Left renal cortex interstitium (tissue), 4 donors: ENCODE measurements around the gene CADPS. TPM values are rescaled to one million over a fixed set of nuclear protein-coding genes. Genes with fewer than 3 reads are reported as not detected.

Source experiments
- DNase-seq, 4 donors: peaks; one replicate each; pipeline ENCODE4 v3.0.0-alpha.2; 2013; ENCODE audit warnings: low read depth in 4 of 4, low spot score in 2 of 4, missing footprints in 1 of 4
- polyA plus RNA-seq, 4 donors: library from polyadenylated mRNA; unstranded; fragments of 120-200 nt; gene quantifications; one replicate each; pipeline ENCODE4 v1.2.1, GENCODE V29; 2013; ENCODE audit not compliant: insufficient read length in 4 of 4

Gene CADPS
- polyA plus RNA-seq, 4 donors, result 1.0 to 2.9 (median 1.3) TPM

DNA sequence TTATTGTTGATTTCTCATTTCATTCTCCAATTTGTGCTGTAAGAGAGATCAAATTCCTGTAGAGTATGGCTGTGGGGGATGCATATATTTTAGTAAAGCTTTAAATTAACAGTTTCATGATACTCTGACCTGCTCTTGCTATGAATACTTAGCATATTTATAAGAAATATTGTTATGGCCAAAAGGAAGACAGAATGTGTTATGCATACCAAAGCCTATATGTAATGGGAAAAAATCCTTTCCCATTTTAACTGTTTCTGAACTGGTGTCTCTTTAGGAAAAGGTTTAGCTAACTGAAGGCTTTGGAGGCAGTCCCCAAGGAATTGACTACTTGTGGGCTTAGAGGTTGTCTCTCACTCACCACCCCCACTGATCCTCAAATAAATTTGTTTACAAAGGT is 59.2 kb downstream of the CADPS start:
- DNase-seq, result no peak

DNA sequence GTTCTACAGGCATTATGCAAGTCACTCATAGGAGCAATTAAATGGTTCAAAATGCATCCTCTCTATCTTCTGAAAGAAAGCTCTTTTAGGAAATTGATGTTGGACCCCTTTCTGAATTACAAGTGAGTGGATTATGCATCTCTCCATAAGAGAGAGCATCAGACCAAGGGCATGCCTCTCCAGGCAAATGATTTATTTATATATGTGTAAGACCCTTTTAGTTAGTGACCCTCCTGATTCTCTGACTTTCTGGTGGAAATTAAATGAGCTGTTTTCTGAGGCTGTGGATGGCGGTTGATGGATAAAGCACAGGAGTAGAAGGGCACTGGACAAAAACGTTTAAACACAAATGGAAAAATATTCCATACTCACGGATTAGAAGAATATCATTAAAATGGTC is 62.6 kb downstream of the CADPS start:
- DNase-seq, result no peak

DNA sequence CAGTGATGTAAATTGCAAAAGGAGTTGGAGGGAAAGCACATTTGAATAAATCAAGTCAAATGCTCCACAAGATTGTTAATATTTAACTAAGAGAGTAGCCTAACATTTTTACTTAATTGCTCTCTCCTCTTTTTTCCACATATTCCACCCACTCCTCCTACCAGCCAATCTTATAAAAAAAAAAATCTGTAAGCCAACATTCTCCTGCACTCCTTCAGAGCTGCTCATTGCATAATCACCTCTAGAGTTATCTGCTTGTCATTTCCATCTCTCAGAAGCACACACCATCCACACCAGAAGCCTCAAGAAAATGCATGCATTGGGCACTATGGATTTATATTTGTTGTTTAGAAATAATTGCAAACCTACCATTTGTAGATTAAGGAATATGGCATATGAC is 64.1 kb downstream of the CADPS start:
- DNase-seq, result no peak

DNA sequence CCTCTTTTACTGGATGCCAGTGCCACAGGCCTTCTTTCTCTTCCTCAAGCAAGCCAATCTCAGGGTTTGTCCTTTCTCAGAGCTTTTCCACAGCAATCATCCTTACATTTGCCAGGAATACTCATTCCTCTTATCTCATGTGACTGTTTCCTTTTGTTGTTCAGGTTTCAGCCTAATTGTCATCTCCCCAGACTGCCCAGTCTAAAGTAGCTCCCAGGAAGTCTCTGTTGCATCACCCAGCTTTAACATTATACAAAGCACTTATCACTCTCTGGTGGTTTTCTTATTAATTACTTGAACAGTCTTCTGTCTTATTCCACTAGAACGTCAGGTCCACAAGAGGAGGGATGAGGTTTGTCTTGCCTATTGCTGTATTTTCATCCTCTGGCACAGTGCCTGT is 65.8 kb downstream of the CADPS start:
- no peak for DNase-seq

DNA sequence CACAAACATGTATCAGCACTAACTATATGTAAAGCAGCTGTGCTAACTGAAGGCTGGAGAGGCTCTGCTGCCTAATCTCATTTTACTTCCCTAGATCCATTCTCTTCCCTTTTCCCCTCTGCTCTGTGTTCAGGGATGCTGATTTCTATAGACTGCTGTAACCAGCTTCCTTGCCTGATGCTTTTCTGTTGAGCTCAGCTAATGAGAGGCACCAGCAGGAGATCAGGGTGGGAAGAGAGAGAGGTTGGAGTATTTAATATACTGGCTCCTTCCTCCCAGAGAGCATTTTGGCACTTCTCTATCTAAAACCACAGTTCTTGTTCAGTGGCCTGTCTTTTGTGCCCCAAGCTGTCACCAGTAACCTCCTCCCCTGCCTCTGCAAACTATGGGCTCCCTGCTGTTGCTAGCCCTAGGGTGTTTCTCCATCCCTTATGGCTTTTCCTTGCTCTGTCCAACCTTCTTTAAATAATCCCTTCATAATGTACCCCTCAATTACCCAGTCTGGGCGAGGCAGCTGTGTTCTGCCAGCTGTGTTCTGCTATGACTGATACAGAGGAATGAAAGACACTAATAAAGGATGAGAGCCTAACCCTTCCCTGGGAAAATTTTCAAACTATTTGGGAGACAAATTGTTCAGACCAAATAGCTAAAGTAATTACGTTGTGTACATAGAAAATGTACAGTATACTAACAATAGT is 69.5 kb downstream of the CADPS start:
- no peak for DNase-seq

DNA sequence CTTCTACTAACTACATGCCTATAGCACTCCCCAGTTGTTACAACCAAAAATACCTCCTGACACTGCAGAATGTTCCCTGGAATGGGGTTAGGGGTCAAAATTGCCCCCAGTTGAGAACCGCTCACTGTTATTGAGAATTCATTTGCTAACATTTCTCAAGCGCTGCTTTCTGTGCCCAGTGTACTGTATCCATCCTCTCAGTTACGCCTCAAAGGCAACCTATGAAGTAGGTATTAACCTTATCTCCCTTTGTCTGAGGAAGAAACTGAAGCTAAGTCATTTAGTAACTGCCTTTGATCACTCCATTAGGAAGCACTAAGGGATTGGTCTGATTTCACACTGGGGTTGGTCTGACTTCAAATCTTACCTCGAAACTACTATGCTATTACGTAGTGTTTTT is 70.1 kb downstream of the CADPS start:
- DNase-seq, result no peak

DNA sequence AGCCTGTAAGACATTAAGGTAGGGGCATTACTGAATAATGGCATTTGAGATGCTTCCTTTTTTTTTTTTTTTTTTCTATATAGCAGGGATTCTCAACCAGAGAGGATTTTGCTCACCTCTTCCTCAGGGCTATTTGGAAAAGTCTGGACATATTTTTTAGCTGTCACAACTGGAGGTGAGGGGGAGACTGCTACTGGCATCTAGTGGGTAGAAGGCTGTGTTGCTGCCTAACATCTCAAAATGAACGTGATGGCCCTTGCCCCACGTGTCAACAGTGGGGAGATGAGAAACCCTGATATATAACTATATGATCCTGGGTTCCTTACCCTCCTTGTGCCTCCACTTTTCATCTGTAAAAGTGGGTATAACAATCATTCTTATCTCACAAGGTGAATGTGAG is 71.9 kb downstream of the CADPS start:
- DNase-seq, result no peak

DNA sequence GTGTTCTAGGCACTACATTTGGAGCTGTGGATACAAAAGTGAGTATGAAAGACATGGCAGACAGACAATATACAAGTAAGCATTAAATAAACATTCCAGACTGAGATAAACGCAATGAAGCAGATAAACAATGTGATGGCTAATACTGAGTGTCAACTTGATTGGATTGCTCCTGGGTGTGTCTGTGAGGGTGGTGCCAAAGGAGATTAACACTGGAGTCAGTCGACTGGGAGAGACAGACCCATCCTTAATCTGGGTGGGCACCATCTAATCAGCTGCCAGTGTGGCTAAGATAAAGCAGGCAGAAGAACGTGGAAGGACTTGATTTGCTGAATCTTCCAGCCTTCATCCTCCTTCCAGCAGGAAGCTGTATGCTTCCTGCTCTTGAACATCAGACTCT is 77.2 kb downstream of the CADPS start:
- no peak for DNase-seq

DNA sequence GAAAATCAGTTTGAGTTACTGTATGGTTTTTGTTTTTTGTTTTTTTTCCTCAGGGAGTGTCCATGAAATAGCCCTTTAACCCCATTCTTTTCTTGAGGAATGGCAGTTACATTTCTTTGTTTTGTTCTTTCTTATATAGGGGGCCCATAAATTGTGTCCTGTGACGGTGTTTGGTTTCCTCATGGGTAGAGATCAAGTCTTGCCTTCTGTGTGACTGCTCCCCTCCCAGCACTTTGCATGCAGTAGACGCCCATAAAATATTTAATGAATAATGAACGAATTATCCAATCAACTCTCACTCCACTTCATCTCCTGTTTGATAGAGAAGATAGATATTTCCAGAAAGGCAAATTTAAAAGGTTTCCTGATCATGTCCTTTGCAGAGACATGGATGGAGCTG is 78.1 kb downstream of the CADPS start:
- DNase-seq, result no peak

DNA sequence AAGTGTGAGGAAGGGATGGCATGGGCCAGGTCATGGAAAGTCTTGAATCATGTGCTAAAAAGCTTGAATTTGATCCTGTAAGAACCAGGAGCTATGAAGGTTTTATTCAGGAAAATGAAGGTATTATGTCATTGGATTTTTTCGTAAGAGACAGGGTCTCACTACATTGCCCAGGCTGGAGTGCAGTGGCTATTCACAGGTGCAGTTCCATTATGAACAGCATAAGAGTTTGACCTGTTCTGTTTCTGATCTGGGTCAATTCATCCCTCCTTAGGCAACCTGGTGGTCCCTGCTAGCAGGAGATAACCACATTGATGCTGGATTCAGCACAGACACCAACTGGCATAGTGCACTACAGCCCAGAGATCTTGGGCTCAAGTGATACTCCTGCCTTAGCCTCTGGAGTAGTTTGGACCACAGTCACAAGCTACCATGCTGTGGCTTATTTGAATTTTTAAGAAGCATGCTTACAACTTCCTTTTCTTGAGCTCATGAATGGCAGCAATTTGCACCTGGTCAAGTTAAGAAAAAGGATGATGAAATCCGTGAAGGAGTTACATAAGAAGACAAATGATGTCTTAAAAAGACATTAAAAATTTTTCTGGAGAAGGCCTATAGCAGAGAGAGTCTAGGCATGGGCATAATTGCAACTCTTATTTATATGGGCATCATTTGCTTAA is 79.1 kb downstream of the CADPS start:
- no peak for DNase-seq

DNA sequence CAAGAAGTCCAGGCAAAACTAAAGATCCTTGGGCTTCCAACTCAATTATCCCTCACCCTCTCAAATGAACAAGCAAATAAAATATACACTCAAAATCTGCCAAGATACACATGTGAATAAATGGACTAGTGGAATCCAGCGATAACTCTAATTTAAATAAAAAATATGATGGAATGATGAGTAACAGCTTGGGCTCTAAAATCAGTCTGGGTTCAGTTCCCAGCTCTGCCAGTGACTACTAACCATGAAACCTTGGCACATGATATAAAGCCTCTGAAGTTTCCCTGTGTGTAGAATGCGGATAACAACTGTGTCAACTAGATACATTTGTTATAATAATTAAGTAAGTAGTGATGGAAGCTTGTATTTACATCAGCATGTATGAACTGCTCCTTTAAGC is 81.3 kb downstream of the CADPS start:
- no peak for DNase-seq

DNA sequence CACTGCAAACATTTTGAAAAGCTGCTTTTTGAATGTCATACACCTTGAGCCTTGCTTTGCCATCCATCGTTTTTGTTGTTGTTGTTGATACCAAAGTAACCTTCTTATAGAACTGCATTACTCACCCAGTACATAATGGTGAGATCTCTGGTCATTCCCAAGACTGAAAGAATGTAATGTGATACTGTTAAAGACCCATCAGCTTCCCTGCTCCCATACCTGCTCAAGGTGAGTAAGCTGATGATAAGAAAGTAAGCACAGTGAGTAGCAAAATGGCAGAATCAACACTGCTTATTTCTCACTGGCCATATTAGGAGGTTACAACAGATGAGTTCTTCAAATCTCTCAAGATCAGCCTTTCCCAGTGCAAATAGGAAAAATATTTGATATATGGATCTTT is 89.8 kb downstream of the CADPS start:
- DNase-seq, result no peak

DNA sequence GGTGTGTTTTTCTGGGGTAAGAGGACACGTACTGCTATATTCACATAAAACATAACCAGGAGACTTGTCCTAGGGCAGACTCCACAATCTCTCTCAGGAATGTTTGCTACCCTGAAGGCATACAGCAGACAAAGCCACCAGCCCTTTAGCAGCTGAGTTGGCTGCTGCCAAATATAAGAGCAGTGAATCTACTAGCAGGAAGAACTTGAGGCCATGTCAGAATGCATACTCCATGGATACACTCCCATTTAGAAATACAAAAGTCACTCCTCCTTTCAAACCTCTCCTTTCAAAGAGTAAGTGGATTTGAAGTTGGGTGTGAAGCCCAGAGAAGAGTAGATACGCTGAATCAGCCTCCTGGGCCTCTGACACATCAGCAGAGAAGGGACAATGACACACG is 94.1 kb downstream of the CADPS start:
- no peak for DNase-seq

DNA sequence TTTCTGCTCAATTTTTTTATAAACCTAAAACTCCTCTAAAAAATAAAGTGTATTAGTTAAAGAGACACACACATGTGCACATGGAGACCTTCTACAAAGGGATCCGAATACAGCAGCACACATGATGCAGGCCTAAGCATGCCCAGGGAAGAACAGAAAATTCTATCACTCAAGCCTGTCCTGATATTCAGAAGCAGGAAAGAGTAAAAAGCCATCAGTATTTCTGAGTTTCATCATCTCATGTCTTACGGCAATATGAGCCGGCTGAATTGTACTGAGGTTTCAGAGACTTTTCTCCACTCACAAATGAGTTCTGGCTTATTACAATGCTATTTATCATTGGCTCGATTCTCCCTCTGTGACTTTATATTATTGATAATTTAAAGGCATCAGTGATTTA is 97.5 kb downstream of the CADPS start:
- no peak for DNase-seq

DNA sequence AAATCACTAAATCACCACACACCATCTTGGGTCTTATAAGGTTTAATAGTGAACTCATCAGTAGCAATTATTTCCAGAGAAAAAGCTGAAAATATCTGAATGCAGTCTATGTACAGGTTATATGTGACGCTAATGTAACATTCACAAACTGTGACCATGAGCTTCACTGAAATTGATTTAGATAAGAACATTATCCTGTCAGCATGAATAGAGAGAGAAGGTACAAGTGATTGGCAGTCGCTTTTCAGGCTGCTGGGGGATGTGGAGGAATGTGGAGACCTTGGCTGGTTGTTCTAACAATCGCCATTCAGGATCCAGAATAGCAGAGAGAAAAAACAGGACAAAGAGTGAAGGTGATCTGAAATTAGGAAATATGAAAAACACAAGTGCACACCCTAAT is 98.1 kb downstream of the CADPS start:
- no peak for DNase-seq

DNA sequence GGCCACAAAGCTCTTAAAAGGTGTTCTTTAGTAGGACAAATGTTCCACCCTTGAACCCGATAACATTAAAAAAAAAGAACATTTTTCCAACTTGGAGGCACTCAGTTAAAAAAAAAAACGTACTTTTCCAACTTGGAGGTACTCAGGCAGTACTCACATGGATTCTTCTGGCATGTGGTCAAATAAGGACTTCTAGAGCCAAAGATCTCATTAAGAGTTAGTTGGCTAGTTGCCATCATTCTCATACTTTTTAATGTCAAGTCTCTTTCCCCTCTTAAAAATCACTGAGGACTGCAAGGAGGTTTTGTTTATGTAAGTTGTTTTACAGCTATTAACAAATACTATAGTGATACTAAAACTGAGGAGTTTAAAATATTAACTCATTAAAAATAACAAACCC is 101.0 kb downstream of the CADPS start:
- DNase-seq, result no peak

DNA sequence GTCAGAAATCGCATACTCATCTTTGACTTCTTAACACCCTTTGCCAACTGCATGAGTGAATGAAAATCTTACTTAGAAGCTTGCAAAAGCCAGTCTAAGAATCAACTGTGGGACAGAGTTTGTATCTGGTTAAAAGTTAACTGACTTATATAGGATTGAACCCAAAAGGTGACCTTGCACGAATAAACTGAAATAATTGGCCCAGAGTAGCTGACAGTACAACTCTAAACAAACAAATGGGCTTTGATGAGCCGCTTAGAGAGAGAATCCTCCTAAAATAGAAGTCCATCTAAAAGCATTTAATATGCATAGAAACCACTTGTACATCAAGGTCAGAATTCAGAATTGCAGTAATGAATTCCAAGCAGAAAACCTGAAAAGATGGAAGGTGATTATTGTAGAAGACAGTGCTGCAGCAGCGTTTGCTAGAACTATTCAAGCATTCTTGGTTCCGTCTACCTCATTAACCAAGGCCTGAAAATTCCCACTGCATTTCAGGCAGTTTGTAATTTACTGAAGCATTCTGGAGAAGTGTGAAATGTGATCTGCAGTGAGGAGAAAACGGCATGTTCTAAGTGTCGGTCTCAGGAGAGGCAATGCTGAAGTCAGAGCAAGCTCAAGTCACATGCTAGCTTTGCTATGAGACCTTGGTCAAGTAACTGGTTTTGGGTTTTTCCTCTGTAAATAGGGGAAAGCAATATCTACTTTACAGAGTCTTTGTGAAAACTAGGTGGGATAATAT is 103.7 kb downstream of the CADPS start:
- no peak for DNase-seq

DNA sequence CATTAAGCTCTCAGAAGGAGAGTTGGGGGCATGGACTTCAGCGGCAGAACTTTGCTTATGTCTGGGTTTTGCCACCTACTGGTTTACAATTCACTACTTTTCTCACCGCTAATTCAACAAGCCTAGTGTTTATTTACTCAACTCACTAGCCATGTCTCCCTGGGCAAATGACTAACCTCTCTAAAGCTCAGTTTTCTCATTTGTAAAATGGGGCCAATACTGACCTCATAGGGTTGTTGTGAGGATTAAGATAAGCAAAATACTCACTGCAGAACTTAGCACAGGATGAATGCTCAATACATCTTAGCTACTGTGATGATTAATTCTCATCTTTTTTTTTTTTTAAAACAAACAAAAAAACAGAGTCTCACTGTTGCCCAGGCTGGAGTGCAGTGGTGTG is 106.3 kb downstream of the CADPS start:
- no peak for DNase-seq

DNA sequence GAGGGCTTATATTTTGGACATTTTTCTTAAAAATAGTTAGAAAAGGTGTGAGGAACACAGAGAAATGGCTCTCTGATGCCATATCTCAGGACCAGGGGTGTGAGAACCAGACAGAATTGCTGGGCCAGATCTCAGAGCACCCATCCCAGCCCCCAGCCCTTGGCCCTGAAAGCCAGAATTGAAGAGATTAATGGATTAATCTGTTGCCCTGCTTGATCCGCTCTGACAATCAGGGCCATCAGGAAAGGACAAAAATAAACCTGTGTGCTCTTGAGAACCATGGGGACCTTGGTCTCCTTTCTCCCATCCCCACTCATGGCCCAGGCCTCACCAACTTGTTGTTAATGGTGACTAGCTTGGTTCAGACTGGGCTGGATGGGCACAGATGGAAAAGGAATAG is 113.5 kb downstream of the CADPS start:
- DNase-seq, result no peak

DNA sequence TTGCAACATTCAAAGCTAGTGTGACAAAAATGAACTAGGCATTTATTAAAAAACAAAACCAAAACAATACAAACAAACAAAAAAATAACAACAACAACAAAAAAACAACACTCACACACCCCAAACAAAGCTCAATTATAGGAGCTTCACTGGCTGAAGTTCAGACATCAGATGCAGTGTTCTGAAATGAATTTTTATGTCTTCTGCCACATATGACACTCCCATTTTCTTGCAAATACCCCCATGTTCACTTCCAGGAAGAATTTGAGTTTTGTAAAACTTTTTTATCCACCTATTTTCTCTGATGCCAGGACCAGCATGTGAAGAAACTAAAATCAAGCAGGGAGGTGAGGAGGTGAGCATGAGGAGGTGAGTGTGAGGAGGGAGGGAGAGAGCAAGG is 113.9 kb downstream of the CADPS start:
- no peak for DNase-seq

DNA sequence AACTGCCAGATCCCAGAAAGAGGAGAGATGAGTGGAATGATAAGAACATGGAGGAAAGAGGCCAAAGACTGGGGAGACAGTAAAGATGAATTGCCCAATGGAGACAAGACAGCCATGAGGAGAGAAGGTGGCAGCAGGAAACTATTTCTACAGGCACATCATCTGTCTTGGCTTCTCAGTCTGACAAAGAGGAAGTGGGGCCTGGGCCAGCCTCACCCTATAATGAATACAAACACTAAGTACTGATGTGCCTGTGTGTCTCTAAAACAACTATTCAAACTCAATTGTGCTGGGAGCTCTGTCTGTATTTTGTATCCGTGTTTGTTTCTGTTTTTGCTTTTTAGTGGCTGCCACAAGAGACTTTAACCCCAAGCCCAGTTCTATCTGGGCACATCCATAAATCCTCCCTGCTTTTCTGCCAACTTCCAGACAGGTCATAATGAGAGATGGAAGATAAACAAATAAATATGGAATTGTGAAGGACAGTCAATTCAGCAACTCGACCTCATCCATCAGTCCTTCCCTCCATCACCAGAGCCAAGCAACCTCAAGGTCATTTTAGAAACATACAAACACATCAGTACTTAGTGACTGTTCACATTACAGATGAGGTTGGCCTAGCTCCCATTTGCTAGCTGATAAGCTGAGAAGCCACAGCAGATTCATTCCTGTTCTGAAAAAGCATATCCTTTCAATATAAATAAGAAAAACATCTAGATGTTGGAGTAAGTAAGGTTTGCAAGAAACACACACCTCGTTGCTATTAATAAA is 116.7 kb downstream of the CADPS start:
- no peak for DNase-seq
